Panc1 (cell line): ENCODE data around the gene FAM174B.

Experiments
- CTCF ChIP-seq: fragments of 450-650 bp; IDR thresholded peaks from 2 replicates; pipeline ENCODE4 v1.5.1; 2017; ENCODE audit warnings: mild to moderate bottlenecking
- POLR2AphosphoS5 ChIP-seq: IDR thresholded peaks from 2 replicates; pipeline ENCODE4 v1.6.1; 2012; ENCODE audit warnings: mild to moderate bottlenecking, low read depth, low read length, moderate library complexity
- TF ChIP-seq, protein P1 (sequence below), 2 experiments: IDR thresholded peaks; 2 replicates each; pipeline ENCODE4 v1.6.1; 2011 to 2012; ENCODE audit warnings: low read depth in 2 of 2, control low read depth in 1 of 2, low read length in 1 of 2, mild to moderate bottlenecking in 1 of 2, moderate library complexity in 1 of 2; ENCODE audit not compliant: insufficient read depth in 1 of 2

DNA sequence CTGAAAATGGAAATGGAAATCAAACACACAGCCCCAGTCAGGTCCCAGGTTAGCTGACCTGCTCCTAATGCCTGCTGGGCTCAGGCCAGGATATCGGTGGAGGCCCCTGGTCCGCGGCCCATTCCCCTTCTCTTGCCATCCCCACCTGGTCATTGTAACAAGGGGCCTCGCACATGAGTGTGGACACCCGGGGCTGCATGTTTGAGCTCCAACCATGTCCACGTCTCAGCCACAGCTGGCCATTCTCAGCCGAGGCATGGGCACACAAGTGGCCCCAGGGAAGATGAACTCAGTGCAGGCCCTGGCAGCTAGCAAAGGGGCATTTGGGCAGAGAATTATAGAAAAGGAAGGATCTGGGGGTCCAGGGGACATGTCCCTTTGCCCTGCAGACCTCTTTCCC lies 41.7 kb downstream of the FAM174B start:
- no peak for TF ChIP-seq CTCF
- TF ChIP-seq, protein P1, sequence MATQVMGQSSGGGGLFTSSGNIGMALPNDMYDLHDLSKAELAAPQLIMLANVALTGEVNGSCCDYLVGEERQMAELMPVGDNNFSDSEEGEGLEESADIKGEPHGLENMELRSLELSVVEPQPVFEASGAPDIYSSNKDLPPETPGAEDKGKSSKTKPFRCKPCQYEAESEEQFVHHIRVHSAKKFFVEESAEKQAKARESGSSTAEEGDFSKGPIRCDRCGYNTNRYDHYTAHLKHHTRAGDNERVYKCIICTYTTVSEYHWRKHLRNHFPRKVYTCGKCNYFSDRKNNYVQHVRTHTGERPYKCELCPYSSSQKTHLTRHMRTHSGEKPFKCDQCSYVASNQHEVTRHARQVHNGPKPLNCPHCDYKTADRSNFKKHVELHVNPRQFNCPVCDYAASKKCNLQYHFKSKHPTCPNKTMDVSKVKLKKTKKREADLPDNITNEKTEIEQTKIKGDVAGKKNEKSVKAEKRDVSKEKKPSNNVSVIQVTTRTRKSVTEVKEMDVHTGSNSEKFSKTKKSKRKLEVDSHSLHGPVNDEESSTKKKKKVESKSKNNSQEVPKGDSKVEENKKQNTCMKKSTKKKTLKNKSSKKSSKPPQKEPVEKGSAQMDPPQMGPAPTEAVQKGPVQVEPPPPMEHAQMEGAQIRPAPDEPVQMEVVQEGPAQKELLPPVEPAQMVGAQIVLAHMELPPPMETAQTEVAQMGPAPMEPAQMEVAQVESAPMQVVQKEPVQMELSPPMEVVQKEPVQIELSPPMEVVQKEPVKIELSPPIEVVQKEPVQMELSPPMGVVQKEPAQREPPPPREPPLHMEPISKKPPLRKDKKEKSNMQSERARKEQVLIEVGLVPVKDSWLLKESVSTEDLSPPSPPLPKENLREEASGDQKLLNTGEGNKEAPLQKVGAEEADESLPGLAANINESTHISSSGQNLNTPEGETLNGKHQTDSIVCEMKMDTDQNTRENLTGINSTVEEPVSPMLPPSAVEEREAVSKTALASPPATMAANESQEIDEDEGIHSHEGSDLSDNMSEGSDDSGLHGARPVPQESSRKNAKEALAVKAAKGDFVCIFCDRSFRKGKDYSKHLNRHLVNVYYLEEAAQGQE (IDR thresholded peaks at IDR 0.05; ENCODE audit: insufficient read depth in 1 of 2, low read depth in 2 of 2, low read length in 1 of 2) = no peak
- no peak for TF ChIP-seq POLR2AphosphoS5
